Endothelial cell of umbilical vein (primary cell): ENCODE measurements around the gene SPON1. TPM values are rescaled to one million over a fixed set of nuclear protein-coding genes. Genes with fewer than 3 reads are reported as not detected.

Experiments used
- BruUV-seq: library from RNA; stranded (reverse); fragments of 400-500 nt; replicated peaks from 2 replicates; lab custom pipeline; 2021; lab: Mats Ljungman, UMichigan
- CTCF ChIA-PET: fragments of 300-600, 350-600 bp; sonication (Branson Sonifier 250); formaldehyde crosslinking; loops from one replicate; lab custom pipeline; 2021; ENCODE audit warnings: antibody characterized with exemption, inconsistent platforms; lab: Charles Lee
- POLR2A ChIA-PET: fragments of 300-600, 350-600 bp; sonication (Branson Sonifier 250); formaldehyde crosslinking; loops from one replicate; lab custom pipeline; 2021; ENCODE audit warnings: antibody characterized with exemption, inconsistent platforms; lab: Charles Lee
- DNase-seq: peaks from one replicate; pipeline ENCODE4 v3.0.0-alpha.2; 2011; ENCODE audit warnings: low read depth, low spot score
- FAIRE-seq: peaks from 2 replicates; lab custom pipeline; 2011; peaks lifted over from hg19 to GRCh38; lab: Jason Lieb, UNC
- H2AFZ ChIP-seq: 2 replicates; pipeline ENCODE4 v1.6.0; 2012; ENCODE audit warnings: low read depth, low read length, control low read depth, inconsistent platforms
- H3K27ac ChIP-seq: 2 replicates; pipeline ENCODE4 v1.5.1; 2011; ENCODE audit warnings: low read depth, mild to moderate bottlenecking, control low read depth, low read length, moderate library complexity; ENCODE audit not compliant: insufficient read depth
- H3K27me3 ChIP-seq, 2 experiments: 2 replicates each; pipeline versions ENCODE4 v1.6.0 to v1.6.1; 2011; ENCODE audit warnings: low read length in 2 of 2, mixed read lengths in 1 of 2; ENCODE audit not compliant: control insufficient read depth in 2 of 2, insufficient read depth in 2 of 2
- H3K36me3 ChIP-seq, 2 experiments: 2 replicates in 1 of 2; 3 replicates in 1 of 2; pipeline ENCODE4 v1.5.1; 2011; ENCODE audit warnings: low read length in 2 of 2, mild to moderate bottlenecking in 1 of 2, moderate library complexity in 1 of 2; ENCODE audit not compliant: control insufficient read depth in 2 of 2, insufficient read depth in 2 of 2; ENCODE audit errors: extremely low read depth in 1 of 2
- H3K4me1 ChIP-seq: 3 replicates; pipeline ENCODE4 v1.5.1; 2011; ENCODE audit warnings: mild to moderate bottlenecking, low read length; ENCODE audit not compliant: control insufficient read depth, insufficient read depth; ENCODE audit errors: extremely low read depth
- H3K4me2 ChIP-seq: 2 replicates; pipeline ENCODE4 v1.6.1; 2011; ENCODE audit warnings: low read length, control low read depth, mixed read lengths; ENCODE audit not compliant: insufficient read depth
- H3K4me3 ChIP-seq, 3 experiments: fragments of 200-600 bp in 1 of 3; sonication (generic), shearing (Covaris generic) in 1 of 3; replicated peaks in 1 of 3; 2 replicates each; pipeline ENCODE4 v1.5.1; 2011 to 2016; ENCODE audit warnings: control low read depth in 3 of 3, low read length in 3 of 3, mild to moderate bottlenecking in 2 of 3, inconsistent platforms in 1 of 3, low read depth in 1 of 3, moderate library complexity in 1 of 3; ENCODE audit not compliant: insufficient read depth in 1 of 3
- H3K79me2 ChIP-seq: 2 replicates; pipeline ENCODE4 v1.6.0; 2012; ENCODE audit warnings: low read length, inconsistent platforms; ENCODE audit not compliant: control insufficient read depth, insufficient read depth
- H3K9ac ChIP-seq: replicated peaks from 2 replicates; pipeline ENCODE3; 2011; ENCODE audit warnings: low read length, control low read depth; ENCODE audit not compliant: insufficient read depth; ENCODE audit errors: extremely low read depth
- H3K9me1 ChIP-seq: replicated peaks from 3 replicates; pipeline ENCODE4 v1.6.0; 2011; ENCODE audit warnings: mild to moderate bottlenecking, low read length; ENCODE audit not compliant: control insufficient read depth, insufficient read depth; ENCODE audit errors: extremely low read depth
- H3K9me3 ChIP-seq: replicated peaks from 2 replicates; pipeline ENCODE4 v1.5.1; 2012; ENCODE audit warnings: low read length, inconsistent platforms; ENCODE audit not compliant: control insufficient read depth, insufficient read depth
- H4K20me1 ChIP-seq: replicated peaks from 2 replicates; pipeline ENCODE3; 2011; ENCODE audit warnings: mild to moderate bottlenecking, low read length; ENCODE audit not compliant: control insufficient read depth, insufficient read depth; ENCODE audit errors: extremely low read depth
- CTCF ChIP-seq, 2 donors: IDR thresholded peaks; 1 replicate in 1 of 2; 2 replicates in 1 of 2; pipeline ENCODE4 v1.5.1; 2011; ENCODE audit warnings: low read length in 2 of 2, mild to moderate bottlenecking in 2 of 2, moderate library complexity in 2 of 2, control low read depth in 1 of 2, inconsistent platforms in 1 of 2, low read depth in 1 of 2; ENCODE audit not compliant: insufficient read depth in 1 of 2; ENCODE audit errors: extremely low read depth in 1 of 2
- EZH2 ChIP-seq: IDR thresholded peaks from 2 replicates; pipeline ENCODE4 v1.6.1; 2012; ENCODE audit warnings: borderline replicate concordance, low read depth, mild to moderate bottlenecking, moderate library complexity, low read length, inconsistent platforms; ENCODE audit not compliant: severe bottlenecking
- FOS ChIP-seq: IDR thresholded peaks from 2 replicates; pipeline ENCODE4 v1.6.1; 2011; ENCODE audit warnings: mild to moderate bottlenecking, low read length, moderate library complexity, borderline replicate concordance; ENCODE audit not compliant: insufficient read depth
- GATA2 ChIP-seq: IDR thresholded peaks from 2 replicates; pipeline ENCODE4 v1.7.0; 2011; ENCODE audit warnings: low read depth, mild to moderate bottlenecking, moderate library complexity, mixed read lengths, low read length; ENCODE audit not compliant: insufficient read length, insufficient read depth
- JUN ChIP-seq: IDR thresholded peaks from 2 replicates; pipeline ENCODE4 v1.6.1; 2011; ENCODE audit warnings: borderline replicate concordance, low read depth; ENCODE audit not compliant: insufficient read length, insufficient read depth
- MAX ChIP-seq: IDR thresholded peaks from 2 replicates; pipeline ENCODE4 v1.6.1; 2011; ENCODE audit not compliant: insufficient read depth, insufficient read length
- MYC ChIP-seq: IDR thresholded peaks from one replicate; pipeline ENCODE4 v1.6.1; 2011; ENCODE audit warnings: mild to moderate bottlenecking, low read depth, low read length
- POLR2A ChIP-seq: IDR thresholded peaks from 2 replicates; pipeline ENCODE4 v1.6.1; 2012; ENCODE audit warnings: low read depth, mild to moderate bottlenecking, control low read depth, low read length
- POLR2AphosphoS5 ChIP-seq: IDR thresholded peaks from 2 replicates; pipeline ENCODE4 v1.6.1; 2012; ENCODE audit warnings: low read depth, mild to moderate bottlenecking, control low read depth, low read length, moderate library complexity; ENCODE audit not compliant: insufficient read depth
- dilution Hi-C: fragments of 300-500 bp; cut with MboI; formaldehyde crosslinking; loops from one replicate; pipeline ENCODE4 v1.15.0; 2019; ENCODE audit warnings: low sequenced_read_pairs; ENCODE audit not compliant: extremely low pct_ligation_motif_present
- intact Hi-C: fragments of 100-400 bp; cut with micrococcal nuclease; formaldehyde crosslinking; loops from one replicate; pipeline ENCODE4 v1.10.0; 2022
- polyA plus RNA-seq, 4 experiments: library from polyadenylated mRNA; depleted of rRNA in 3 of 4; stranded (reverse) in 3 of 4; unstranded in 1 of 4; fragments of >200 nt; gene quantifications; 2 replicates each; pipeline versions ENCODE4 v1.2.1 to v1.2.3, GENCODE V29; 2011 to 2012; ENCODE audit warnings: missing spikeins in 1 of 4
- total RNA-seq: library from RNA; stranded (reverse); gene quantifications from 2 replicates; pipeline ENCODE4 v1.2.3, GENCODE V29; 2021

SPON1 gene
- total and polyA plus RNA-seq, 2 donors (not counting 3 experiments of a cell fraction or from before 2014, with no cell fraction given): 0.31 TPM; not detected in 1

- no peaks in the 10 kb centered on the region for H3K79me2 ChIP-seq
- no peak overlapping the region for H3K4me2 ChIP-seq
- no peaks in the 10 kb centered on the region for H3K36me3 ChIP-seq
- no peak overlapping the region for H3K9ac ChIP-seq
- no peak overlapping the region for H3K4me3 ChIP-seq
- H4K20me1 ChIP-seq: no peaks in the 10 kb centered on the region
- FAIRE-seq (no peak), DNase-seq (no peak)
- no peaks in the 10 kb centered on the region for H3K4me1 ChIP-seq
- H2AFZ ChIP-seq: no peak overlapping the region
- ChIA-PET CTCF (no interaction called here), POLR2A (no interaction called here)
- peaks cover 2 to 15% of the 10 kb centered on the region in 2 experiments for H3K27me3 ChIP-seq
- intact Hi-C loops (no loop called here), dilution Hi-C loops (no loop called here)
- H3K9me1 ChIP-seq: no peaks in the 10 kb centered on the region
- H3K9me3 ChIP-seq: no peaks in the 10 kb centered on the region
- no TSS peak for BruUV-seq
- no peak overlapping the region for H3K27ac ChIP-seq
- TF ChIP-seq MYC: no peak
Measured at GRCh38 chr11:14240951-14241350, 278.4 kb downstream of the SPON1 start.

GRCh38 chr11:14242187-14242586 lies 279.7 kb downstream of the SPON1 start:
- no peak for TF ChIP-seq CTCF (IDR thresholded peaks at IDR 0.05; ENCODE audit: extremely low read depth in 1 of 2, insufficient read depth in 1 of 2, low read depth in 1 of 2, low read length in 2 of 2)
- no peak for TF ChIP-seq FOS
- no peak for TF ChIP-seq GATA2
- TF ChIP-seq POLR2A: no peak
- TF ChIP-seq EZH2: no peak
- no peak for TF ChIP-seq MAX
- no peak for TF ChIP-seq POLR2AphosphoS5
- TF ChIP-seq MYC: no peak
- TF ChIP-seq JUN: no peak
- intact Hi-C loops (no loop called here), dilution Hi-C loops (no loop called here)
- CTCF ChIA-PET: interaction anchor here (1.1 kb wide), 1 partner anchor 470 kb away, joined by 3 read pairs; no protein-coding TSS in a partner anchor
- H3K27me3 ChIP-seq: peaks cover 10 to 19% of the 10 kb centered on the region in 2 experiments
- no peak overlapping the region for H2AFZ ChIP-seq
- no peaks in the 10 kb centered on the region for H3K36me3 ChIP-seq
- no peak overlapping the region for H3K27ac ChIP-seq
- H3K9me3 ChIP-seq: no peaks in the 10 kb centered on the region
- FAIRE-seq (no peak), DNase-seq (no peak)
- POLR2A ChIA-PET: no interaction called here
- no peaks in the 10 kb centered on the region for H3K4me1 ChIP-seq
- no peaks in the 10 kb centered on the region for H3K79me2 ChIP-seq
- no peak overlapping the region for H3K4me3 ChIP-seq
- H4K20me1 ChIP-seq: no peaks in the 10 kb centered on the region
- no peak overlapping the region for H3K9ac ChIP-seq
- no TSS peak for BruUV-seq
- H3K4me2 ChIP-seq: no peak overlapping the region
- no peaks in the 10 kb centered on the region for H3K9me1 ChIP-seq
